NCI-H526 treated with DMSO at 0.1 percent for 48 hours (cell line): ENCODE results near the gene DTNBP1.

Experiments used
- DNase-seq: peaks from one replicate; lab custom pipeline; 2025; lab: John Stamatoyannopoulos, UW

The DTNBP1 gene

GRCh38 chr6:15513801-15514711 is 148.8 kb downstream of the DTNBP1 start:
- no peak for DNase-seq

GRCh38 chr6:15513131-15513771 is 149.6 kb downstream of the DTNBP1 start:
- no peak for DNase-seq

GRCh38 chr6:15512721-15513120 is 150.1 kb downstream of the DTNBP1 start:
- no peak for DNase-seq

- no peak for DNase-seq
These were observed 150.7 kb downstream of the DTNBP1 start for GRCh38 chr6:15512126-15512525.

- DNase-seq = no peak
These were observed 151.3 kb downstream of the DTNBP1 start for GRCh38 chr6:15511248-15512125.

GRCh38 chr6:15510536-15511247 is 152.1 kb downstream of the DTNBP1 start:
- no peak for DNase-seq

GRCh38 chr6:15510121-15510520 is 152.7 kb downstream of the DTNBP1 start:
- DNase-seq = no peak

- no peak for DNase-seq
These were observed 153.4 kb downstream of the DTNBP1 start for GRCh38 chr6:15509335-15509933.

GRCh38 chr6:15508931-15509330 is 153.9 kb downstream of the DTNBP1 start:
- DNase-seq = no peak

- no peak for DNase-seq
These were observed 154.4 kb downstream of the DTNBP1 start for GRCh38 chr6:15508441-15508871.

- DNase-seq = no peak
These were observed 155.1 kb downstream of the DTNBP1 start for GRCh38 chr6:15507746-15508145.

- DNase-seq = no peak
These were observed 155.6 kb downstream of the DTNBP1 start for GRCh38 chr6:15507221-15507620.

GRCh38 chr6:15506066-15506465 is 156.8 kb downstream of the DTNBP1 start:
- no peak for DNase-seq

GRCh38 chr6:15505463-15505918 is 157.3 kb downstream of the DTNBP1 start:
- DNase-seq = no peak

- no peak for DNase-seq
These were observed 158.1 kb downstream of the DTNBP1 start for GRCh38 chr6:15504581-15505350.

GRCh38 chr6:15504040-15504495 is 158.8 kb downstream of the DTNBP1 start:
- no peak for DNase-seq

GRCh38 chr6:15503346-15503680 is 159.5 kb downstream of the DTNBP1 start:
- DNase-seq = no peak

- no peak for DNase-seq
These were observed 160.1 kb downstream of the DTNBP1 start for GRCh38 chr6:15502446-15503345.

- DNase-seq = no peak
These were observed 160.9 kb downstream of the DTNBP1 start for GRCh38 chr6:15501826-15502445.
